NCI-H524 (cell line): ENCODE results near the gene CHAC1.
"Not testable (repeated sequence)": the region's sequence is repeated elsewhere in the genome, so short reads cannot be mapped to it uniquely, and the experiment has no call there.

Experiments used
- DNase-seq, 2 experiments: peaks; one replicate each; lab custom pipeline; 2025; lab: John Stamatoyannopoulos, UW

The CHAC1 gene

GRCh38 chr15:40937762-40938535 lies 15.3 kb upstream of the CHAC1 start:
- DNase-seq = peak; percentile 24 to 57

DNA sequence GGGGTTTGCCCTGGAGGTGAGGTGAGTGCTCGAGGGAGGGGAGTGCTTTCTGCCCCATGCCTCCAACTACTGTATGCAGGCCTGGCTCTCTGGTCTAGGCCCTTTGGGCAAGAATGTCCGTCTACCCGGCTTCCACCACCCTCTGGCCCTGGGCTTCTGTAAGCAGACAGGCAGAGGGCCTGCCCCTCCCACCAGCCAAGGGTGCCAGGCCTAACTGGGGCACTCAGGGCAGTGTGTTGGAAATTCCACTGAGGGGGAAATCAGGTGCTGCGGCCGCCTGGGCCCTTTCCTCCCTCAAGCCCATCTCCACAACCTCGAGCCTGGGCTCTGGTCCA lies 14.8 kb upstream of the CHAC1 start:
- no peak for DNase-seq

GRCh38 chr15:40940296-40940801 lies 12.9 kb upstream of the CHAC1 start:
- DNase-seq = no peak

DNA sequence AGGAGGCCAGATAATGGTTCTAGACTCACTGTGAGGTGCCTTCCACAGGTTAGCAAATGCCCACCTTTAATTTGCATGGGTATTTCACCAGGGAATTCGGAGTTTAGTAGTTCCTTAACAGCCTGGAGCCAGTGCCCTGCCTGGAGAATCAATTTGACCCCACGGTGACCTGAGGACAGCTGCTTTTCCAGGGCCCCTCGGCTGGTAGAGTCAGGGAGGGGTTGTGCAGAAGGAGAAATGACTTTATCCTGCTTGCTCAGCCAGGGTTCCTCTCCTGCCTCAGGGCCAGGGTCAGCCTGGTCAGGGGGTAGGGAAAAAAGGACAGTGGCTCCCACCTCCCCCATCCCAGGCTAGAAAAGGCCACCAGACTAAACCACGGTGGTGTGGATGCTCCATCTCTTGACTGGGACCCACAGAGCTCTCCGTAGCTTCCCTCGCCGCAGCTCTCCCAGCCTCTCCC lies 12.2 kb upstream of the CHAC1 start:
- DNase-seq = peak in 1 of 2 experiments; percentile 15

GRCh38 chr15:40941528-40942336 lies 11.5 kb upstream of the CHAC1 start:
- DNase-seq = peak; percentile 32 to 68

DNA sequence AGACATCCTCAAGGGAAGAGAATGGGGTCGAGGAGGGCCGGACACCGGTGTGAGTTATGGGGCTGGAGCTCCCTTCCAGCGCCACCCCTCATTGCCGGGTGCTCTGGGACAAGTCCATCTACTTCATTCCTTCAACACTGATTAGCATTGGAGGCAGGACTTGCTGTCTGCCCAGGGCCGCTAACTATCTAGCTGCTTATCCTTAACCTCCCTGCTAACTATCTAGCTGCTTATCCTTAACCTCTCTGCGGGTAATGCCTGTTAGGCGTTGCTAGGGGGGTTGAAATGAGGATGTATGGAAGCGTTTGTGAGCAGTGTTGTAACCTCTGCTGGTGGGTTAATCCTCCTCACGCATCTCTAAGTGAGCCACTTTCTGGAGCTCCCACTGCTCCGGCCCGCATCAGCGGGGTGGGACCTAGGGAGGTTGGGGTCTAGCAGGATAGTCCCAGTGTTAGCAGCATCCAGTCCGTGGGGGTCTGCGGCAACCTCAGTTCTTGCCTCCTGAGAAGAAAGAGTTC lies 10.9 kb upstream of the CHAC1 start:
- DNase-seq = peak in 1 of 2 experiments; percentile 31

DNA sequence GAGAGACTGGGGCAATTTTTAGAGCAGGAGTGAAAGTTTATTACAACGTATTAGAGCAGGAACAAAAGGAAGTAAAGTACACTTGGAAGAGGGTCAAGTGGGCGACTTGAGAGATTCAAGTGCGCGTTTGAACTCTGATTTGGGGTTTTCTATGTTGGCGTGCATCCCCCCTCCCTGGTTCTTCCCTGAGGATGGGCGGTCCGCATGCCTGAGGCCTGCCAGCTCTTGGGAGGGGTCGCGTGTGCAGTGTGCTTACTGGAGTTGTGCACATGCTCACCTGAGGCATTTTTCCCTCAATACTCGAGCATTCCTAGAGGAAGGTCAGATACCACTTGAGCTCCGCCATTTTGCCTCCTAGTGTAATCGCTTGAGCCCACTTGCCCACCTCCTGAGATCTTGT lies 10.4 kb upstream of the CHAC1 start:
- DNase-seq = no peak

DNA sequence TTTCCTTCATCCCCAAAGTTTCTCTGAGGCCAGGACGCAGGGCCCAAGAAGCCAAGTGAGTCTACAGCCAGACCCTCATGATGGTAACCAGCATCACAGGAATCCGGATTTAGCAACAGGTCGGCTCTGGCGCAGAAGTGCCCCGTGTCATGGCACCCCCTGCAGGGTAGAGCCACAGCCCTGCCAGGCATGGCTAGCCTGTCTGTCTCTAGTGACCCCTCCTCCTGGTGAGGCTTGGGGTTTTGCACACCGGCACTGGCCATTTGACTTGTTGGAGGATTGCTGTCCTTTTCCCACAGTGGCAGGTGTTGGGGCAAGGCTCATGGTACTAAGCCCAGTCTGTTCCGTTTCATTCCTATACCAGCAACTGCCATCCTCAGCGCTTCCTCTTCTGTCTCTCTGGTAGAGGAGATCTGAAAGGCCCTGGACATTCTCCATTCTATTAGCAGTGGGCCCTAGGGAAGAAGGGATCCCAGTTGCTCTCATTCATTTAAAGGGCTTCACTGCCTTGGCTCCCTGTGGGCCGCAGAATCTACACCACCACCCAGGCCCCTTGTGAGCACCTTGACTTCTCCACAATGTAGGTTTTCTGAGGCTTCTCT lies 9.4 kb upstream of the CHAC1 start:
- DNase-seq = no peak

DNA sequence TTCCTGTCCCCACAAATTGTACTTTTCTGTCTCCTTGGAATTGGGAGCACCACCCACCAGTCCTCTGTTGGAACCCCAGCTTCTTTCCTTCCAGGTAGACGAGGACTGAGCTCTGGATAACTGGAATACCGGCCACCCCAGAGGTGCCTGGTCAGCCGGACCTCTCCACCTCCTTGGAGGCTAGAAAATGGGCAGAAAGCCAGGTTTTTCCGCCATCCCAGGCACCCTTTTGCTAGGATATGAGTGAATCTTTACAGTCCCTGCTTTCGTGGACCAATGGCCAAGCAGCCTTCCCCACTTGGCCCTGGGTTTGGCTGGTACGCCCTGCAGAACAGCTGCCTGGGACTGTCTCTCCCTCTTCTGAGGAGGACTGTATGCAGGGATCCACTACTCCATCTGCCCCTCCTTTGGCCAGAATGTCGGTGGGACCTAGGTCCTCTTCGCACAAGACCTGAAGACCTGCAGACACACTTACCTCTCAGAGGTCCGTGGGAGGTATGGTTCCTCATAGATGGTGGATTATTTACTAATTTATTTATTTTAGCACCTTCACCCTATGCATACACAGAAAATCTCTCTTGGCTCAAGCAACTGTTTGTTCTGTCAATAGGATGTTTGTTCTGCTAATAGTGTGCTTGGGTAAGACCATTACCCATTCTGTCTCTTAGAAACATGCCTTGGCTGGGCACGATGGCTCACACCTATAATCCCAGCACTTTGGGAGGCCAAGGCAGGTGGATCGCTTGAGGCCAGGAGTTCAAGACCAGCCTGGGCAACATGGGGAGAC lies 8.6 kb upstream of the CHAC1 start:
- DNase-seq = no peak

- no peak for DNase-seq
These were observed 4.4 kb upstream of the CHAC1 start for GRCh38 chr15:40948706-40949473.

DNA sequence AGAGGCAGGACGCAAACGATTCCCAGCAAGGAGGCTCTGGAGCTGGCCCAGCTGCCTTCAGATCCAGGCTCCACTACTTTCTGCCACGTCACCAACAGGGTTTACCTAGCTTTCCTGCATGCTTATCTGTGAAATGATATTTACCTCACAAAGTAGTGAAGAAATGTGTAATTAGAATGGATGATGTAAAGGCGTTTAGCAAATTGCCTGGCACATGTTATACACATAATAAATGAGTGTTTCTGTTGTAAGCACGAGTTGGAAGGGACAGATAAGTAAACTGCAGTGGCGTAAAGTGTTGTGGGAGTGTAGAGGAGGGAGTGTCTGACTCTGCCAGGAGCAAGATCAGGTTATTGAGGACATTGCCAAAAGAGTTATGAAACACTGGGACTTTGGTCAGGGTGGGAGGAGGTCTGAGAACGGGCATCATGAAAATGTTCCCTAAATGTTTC lies 3.5 kb upstream of the CHAC1 start:
- DNase-seq = no peak

GRCh38 chr15:40951764-40952163 lies 1.5 kb upstream of the CHAC1 start:
- no peak for DNase-seq

DNA sequence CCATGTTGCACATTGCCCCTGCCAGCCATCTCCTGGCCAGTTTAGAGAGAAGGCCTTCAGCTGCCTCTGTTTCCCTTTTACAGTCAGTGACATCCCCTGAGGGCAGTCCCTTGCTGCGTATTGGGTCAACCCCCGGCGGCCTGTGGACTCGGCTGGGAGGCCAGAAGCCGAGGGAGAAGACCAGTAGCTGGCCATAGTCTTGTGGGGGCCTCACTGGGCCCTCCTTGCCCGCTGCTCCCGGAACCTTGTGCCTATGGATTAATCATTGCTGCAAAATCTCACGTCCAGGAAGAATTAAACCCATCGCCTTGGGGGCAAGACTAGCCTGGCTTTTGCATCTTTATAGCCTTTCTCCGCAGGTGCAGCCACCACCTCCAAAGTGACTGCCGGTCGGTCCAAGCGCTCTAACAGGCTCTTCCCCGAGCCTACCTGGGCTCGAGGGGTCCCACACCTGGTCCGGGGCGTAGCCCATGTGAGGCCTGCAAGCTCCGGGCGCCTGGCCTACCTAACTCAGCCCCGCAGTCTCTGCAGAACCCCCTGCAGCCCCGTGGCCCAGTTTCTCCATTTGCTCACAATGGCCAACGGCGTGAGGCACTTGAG lies 870 bp upstream of the CHAC1 start:
- no peak for DNase-seq

- DNase-seq = no peak
These were observed 423 bp downstream of the CHAC1 start for GRCh38 chr15:40953713-40954074.

DNA sequence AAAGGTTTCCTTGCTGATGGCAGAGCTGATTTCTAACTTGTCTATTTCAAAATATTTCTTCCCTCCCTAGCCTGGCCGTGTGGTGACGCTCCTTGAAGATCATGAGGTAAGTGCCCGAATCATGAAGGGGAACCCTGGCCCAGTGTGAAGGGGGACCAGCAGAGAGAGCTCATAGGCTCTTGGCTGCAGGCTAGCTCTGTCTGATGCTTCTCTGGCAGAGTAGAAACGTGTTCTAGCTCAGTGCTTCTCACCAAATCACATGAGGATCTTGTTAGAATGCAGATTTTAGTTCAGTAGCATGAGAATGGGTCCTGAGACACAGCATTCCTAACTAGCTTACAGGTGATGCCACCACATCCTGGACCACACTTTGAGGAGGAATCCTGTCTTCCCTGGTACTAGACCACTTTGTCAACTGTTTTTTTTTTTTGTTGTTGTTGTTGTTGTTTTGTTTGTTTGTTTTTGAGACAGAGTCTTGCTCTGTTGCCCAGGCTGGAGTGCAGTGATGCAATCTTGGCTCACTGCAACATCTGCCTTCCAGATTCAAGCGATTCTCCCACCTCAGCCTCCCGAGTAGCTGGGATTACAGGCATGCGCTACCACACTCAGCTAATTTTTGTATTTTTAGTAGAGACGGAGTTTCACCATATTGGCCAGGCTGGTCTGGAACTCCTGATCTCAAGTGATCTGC lies 1.0 kb downstream of the CHAC1 start:
- DNase-seq = not testable (repeated sequence)

GRCh38 chr15:40955141-40955903 lies 2.1 kb downstream of the CHAC1 start:
- DNase-seq = no peak

GRCh38 chr15:40955930-40956540 lies 2.8 kb downstream of the CHAC1 start:
- no peak for DNase-seq

DNA sequence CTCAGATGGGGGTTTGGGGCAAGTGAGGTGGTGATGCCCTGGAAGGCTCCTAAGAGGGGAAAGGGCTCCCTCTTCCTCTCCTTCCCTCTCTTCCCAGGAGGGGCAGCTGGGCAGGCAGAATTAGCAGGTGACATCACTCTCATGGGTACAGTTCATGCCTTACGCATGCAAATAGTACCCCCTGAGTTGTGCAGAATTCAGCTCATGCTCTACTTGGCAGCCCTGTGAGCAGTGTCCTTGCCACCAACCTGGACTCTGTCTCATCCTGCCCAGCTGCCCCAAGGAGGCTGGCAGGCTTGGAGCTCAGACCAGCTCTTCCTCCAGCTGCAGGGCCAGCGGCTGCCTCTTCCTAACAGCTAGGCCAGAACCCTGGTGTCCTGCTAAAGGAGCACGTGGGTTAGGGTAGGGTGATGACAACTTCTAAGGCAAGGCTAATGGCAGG lies 3.3 kb downstream of the CHAC1 start:
- no peak for DNase-seq
